WTC11 (cell line): ENCODE data around the gene C9.

ENCODE experiments used
- MXD4 ChIP-seq: fragments of 250-450 bp; sonication (Bioruptor Pico); IDR thresholded peaks from 2 replicates; pipeline ENCODE4 v1.8.0; 2021; ENCODE audit warnings: mild to moderate bottlenecking, moderate library complexity, borderline replicate concordance
- NFATC4 ChIP-seq: fragments of 250-450 bp; sonication (Bioruptor Pico); IDR thresholded peaks from 2 replicates; pipeline ENCODE4 v1.9.0; 2021; ENCODE audit warnings: mild to moderate bottlenecking
- TF ChIP-seq, protein P1 (sequence below): fragments of 250-450 bp; sonication (Bioruptor Pico); IDR thresholded peaks from 2 replicates; pipeline ENCODE4 v2.1.2; 2022; ENCODE audit warnings: mild to moderate bottlenecking, moderate library complexity
- TF ChIP-seq, protein P2 (sequence below): sonication (generic); formaldehyde crosslinking; IDR thresholded peaks from 2 replicates; pipeline ENCODE4 v1.8.0; 2022; ENCODE audit warnings: mild to moderate bottlenecking, missing genetic modification reagents
- TF ChIP-seq, protein P3 (sequence below): fragments of 200-600 bp; IDR thresholded peaks from 2 replicates; pipeline ENCODE4 v1.8.0; 2022; ENCODE audit warnings: antibody characterized with exemption
- TF ChIP-seq, protein P4 (sequence below): sonication (generic); formaldehyde crosslinking; IDR thresholded peaks from 2 replicates; pipeline ENCODE4 v1.8.0; 2022; ENCODE audit warnings: mild to moderate bottlenecking, missing genetic modification reagents
- TF ChIP-seq, protein P5 (sequence below): sonication (generic); formaldehyde crosslinking; IDR thresholded peaks from 2 replicates; pipeline ENCODE4 v1.8.1; 2022; ENCODE audit warnings: low read depth, mild to moderate bottlenecking, moderate library complexity, missing genetic modification reagents, borderline replicate concordance

DNA sequence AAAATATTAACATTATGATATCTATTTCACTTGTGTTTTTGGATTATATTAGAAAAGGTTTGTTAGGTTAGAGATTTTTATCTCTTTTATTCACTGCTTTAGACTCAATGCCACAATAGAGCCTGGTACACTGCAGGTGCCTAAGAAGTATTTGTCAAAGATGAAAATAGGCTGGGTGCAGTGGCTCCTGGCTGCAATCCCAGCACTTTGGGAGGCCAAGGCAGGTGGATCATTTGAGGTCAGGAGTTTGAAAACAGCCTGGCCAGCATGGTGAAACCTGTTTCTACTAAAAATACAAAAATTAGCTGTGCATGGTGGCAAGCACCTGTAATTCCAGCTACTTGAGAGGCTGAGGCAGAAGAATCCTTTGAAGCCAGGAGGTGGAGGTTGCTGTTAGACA, 64.3 kb downstream of the C9 start:
- TF ChIP-seq, protein P1, sequence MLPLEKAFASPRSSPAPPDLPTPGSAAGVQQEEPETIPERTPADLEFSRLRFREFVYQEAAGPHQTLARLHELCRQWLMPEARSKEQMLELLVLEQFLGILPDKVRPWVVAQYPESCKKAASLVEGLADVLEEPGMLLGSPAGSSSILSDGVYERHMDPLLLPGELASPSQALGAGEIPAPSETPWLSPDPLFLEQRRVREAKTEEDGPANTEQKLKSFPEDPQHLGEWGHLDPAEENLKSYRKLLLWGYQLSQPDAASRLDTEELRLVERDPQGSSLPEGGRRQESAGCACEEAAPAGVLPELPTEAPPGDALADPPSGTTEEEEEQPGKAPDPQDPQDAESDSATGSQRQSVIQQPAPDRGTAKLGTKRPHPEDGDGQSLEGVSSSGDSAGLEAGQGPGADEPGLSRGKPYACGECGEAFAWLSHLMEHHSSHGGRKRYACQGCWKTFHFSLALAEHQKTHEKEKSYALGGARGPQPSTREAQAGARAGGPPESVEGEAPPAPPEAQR (CRISPR knock-in tag), result no peak
- no peak for TF ChIP-seq NFATC4 (CRISPR knock-in tag)
- TF ChIP-seq, protein P2, sequence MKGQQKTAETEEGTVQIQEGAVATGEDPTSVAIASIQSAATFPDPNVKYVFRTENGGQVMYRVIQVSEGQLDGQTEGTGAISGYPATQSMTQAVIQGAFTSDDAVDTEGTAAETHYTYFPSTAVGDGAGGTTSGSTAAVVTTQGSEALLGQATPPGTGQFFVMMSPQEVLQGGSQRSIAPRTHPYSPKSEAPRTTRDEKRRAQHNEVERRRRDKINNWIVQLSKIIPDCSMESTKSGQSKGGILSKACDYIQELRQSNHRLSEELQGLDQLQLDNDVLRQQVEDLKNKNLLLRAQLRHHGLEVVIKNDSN (CRISPR knock-in tag), result no peak
- TF ChIP-seq MXD4 (CRISPR knock-in tag), result no peak
- TF ChIP-seq, protein P3, sequence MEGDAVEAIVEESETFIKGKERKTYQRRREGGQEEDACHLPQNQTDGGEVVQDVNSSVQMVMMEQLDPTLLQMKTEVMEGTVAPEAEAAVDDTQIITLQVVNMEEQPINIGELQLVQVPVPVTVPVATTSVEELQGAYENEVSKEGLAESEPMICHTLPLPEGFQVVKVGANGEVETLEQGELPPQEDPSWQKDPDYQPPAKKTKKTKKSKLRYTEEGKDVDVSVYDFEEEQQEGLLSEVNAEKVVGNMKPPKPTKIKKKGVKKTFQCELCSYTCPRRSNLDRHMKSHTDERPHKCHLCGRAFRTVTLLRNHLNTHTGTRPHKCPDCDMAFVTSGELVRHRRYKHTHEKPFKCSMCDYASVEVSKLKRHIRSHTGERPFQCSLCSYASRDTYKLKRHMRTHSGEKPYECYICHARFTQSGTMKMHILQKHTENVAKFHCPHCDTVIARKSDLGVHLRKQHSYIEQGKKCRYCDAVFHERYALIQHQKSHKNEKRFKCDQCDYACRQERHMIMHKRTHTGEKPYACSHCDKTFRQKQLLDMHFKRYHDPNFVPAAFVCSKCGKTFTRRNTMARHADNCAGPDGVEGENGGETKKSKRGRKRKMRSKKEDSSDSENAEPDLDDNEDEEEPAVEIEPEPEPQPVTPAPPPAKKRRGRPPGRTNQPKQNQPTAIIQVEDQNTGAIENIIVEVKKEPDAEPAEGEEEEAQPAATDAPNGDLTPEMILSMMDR, result no peak
- TF ChIP-seq, protein P4, sequence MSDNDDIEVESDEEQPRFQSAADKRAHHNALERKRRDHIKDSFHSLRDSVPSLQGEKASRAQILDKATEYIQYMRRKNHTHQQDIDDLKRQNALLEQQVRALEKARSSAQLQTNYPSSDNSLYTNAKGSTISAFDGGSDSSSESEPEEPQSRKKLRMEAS (CRISPR knock-in tag), result no peak
- TF ChIP-seq, protein P5, sequence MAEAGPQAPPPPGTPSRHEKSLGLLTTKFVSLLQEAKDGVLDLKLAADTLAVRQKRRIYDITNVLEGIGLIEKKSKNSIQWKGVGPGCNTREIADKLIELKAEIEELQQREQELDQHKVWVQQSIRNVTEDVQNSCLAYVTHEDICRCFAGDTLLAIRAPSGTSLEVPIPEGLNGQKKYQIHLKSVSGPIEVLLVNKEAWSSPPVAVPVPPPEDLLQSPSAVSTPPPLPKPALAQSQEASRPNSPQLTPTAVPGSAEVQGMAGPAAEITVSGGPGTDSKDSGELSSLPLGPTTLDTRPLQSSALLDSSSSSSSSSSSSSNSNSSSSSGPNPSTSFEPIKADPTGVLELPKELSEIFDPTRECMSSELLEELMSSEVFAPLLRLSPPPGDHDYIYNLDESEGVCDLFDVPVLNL (CRISPR knock-in tag), result no peak
